ENCODE results near the gene ROBO2.

Gene ROBO2

GRCh38 chr3:77065750-77066149 lies 25.9 kb downstream of the ROBO2 start:
- no peak overlapping the region for H3K4me3 ChIP-seq (ENCODE audit: low read depth, low read length)
- TF ChIP-seq CTCF (IDR thresholded peaks at IDR 0.05; ENCODE audit: control insufficient read depth, extremely low read depth, insufficient read depth), result no peak
- no peak for DNase-seq (ENCODE audit: low read depth)

- TF ChIP-seq CTCF (IDR thresholded peaks at IDR 0.05; ENCODE audit: control insufficient read depth, extremely low read depth, insufficient read depth), result no peak
- DNase-seq (ENCODE audit: low read depth), result no peak
- no peak overlapping the region for H3K4me3 ChIP-seq (ENCODE audit: low read depth, low read length)
These were observed 26.9 kb downstream of the ROBO2 start for GRCh38 chr3:77066829-77067228.

- DNase-seq (ENCODE audit: low read depth), result no peak
- no peak for TF ChIP-seq CTCF (IDR thresholded peaks at IDR 0.05; ENCODE audit: control insufficient read depth, extremely low read depth, insufficient read depth)
- no peak overlapping the region for H3K4me3 ChIP-seq (ENCODE audit: low read depth, low read length)
These were observed 28.9 kb downstream of the ROBO2 start for GRCh38 chr3:77068808-77069207.

- no peak overlapping the region for H3K4me3 ChIP-seq (ENCODE audit: low read depth, low read length)
- no peak for DNase-seq (ENCODE audit: low read depth)
- TF ChIP-seq CTCF (IDR thresholded peaks at IDR 0.05; ENCODE audit: control insufficient read depth, extremely low read depth, insufficient read depth), result no peak
These were observed 31.5 kb downstream of the ROBO2 start for GRCh38 chr3:77071364-77071763.

- no peak overlapping the region for H3K4me3 ChIP-seq (ENCODE audit: low read depth, low read length)
- TF ChIP-seq CTCF (IDR thresholded peaks at IDR 0.05; ENCODE audit: control insufficient read depth, extremely low read depth, insufficient read depth), result no peak
- no peak for DNase-seq (ENCODE audit: low read depth)
These were observed 31.9 kb downstream of the ROBO2 start for GRCh38 chr3:77071809-77072208.

GRCh38 chr3:77072232-77072631 lies 32.3 kb downstream of the ROBO2 start:
- no peak for DNase-seq (ENCODE audit: low read depth)
- TF ChIP-seq CTCF (IDR thresholded peaks at IDR 0.05; ENCODE audit: control insufficient read depth, extremely low read depth, insufficient read depth), result no peak
- H3K4me3 ChIP-seq (ENCODE audit: low read depth, low read length), result no peak overlapping the region

GRCh38 chr3:77078279-77078678 lies 38.4 kb downstream of the ROBO2 start:
- DNase-seq (ENCODE audit: low read depth), result no peak
- no peak overlapping the region for H3K4me3 ChIP-seq (ENCODE audit: low read depth, low read length)
- TF ChIP-seq CTCF (IDR thresholded peaks at IDR 0.05; ENCODE audit: control insufficient read depth, extremely low read depth, insufficient read depth), result no peak
